ENCODE results near the gene NIPA2.

The NIPA2 gene

DNA sequence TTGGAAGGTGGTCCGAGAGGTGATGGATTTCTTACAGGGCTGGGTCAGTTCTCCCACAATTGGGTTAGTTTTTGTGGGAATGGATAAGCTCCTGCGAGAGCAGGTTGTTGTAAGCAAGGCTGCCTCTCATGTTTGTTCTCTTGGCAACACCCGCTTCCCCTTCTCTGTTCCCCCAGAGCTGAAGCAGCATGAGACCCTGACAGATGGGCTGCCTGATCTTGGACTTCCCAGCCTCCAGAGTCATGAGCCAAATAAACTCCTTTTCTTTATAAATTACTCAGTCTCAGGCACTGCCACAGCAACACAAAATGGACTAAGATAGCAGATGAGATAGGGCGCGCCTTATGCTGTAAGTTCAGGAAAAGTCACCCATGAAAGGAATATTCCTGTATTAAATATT, 38.7 kb downstream of the NIPA2 start:
- TF ChIP-seq, protein P1, sequence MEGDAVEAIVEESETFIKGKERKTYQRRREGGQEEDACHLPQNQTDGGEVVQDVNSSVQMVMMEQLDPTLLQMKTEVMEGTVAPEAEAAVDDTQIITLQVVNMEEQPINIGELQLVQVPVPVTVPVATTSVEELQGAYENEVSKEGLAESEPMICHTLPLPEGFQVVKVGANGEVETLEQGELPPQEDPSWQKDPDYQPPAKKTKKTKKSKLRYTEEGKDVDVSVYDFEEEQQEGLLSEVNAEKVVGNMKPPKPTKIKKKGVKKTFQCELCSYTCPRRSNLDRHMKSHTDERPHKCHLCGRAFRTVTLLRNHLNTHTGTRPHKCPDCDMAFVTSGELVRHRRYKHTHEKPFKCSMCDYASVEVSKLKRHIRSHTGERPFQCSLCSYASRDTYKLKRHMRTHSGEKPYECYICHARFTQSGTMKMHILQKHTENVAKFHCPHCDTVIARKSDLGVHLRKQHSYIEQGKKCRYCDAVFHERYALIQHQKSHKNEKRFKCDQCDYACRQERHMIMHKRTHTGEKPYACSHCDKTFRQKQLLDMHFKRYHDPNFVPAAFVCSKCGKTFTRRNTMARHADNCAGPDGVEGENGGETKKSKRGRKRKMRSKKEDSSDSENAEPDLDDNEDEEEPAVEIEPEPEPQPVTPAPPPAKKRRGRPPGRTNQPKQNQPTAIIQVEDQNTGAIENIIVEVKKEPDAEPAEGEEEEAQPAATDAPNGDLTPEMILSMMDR (IDR thresholded peaks at IDR 0.05; ENCODE audit: low read depth, low read length): no peak
- H3K4me3 ChIP-seq (ENCODE audit: low read depth, low read length): no peak overlapping the region

DNA sequence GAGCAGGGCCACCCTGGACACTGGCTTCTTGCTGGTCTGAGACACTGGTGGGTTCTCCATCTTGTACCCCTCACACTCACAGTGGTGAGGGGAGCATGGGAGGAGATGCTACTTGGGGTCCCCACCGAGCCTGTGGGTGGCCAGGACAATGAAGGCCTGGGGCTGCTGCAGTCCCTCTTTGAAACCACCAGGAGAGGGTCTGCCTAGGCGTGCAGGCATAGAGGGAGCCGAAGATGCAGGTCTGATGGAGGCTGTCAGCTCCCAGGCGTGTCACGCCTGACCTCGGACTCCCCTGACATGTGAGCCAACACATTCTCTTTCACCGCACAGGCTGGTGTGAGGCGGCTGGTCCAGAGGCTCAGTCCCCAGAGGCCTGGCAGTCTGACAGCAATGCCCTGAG, 39.1 kb downstream of the NIPA2 start:
- TF ChIP-seq, protein P1 (IDR thresholded peaks at IDR 0.05; ENCODE audit: low read depth, low read length): no peak

DNA sequence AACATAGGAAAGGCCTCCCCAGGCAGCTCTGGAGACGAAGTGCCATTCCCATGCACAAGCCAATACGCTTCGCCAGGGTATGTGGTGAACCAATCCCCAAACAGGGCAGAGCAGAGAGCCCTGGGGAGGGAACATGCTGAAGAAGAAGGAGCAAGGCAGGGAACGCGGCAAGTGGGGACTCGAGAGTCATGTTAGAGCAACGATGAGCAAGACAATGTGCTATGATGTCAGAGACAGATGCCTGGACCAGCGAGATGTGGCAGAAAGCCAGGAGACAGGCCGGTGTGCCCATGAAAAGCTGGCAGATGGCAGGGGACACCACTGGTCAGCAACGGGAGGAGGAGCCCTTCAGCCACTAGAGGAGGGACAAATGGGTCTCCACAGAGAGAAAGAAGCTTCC, 39.6 kb downstream of the NIPA2 start:
- TF ChIP-seq, protein P1 (IDR thresholded peaks at IDR 0.05; ENCODE audit: low read depth, low read length): no peak
- H3K4me3 ChIP-seq (ENCODE audit: low read depth, low read length): no peak overlapping the region

More for the DNA sequence above, 39.1 kb downstream of the NIPA2 start:
- H3K4me3 ChIP-seq (ENCODE audit: low read depth, low read length): no peak overlapping the region

DNA sequence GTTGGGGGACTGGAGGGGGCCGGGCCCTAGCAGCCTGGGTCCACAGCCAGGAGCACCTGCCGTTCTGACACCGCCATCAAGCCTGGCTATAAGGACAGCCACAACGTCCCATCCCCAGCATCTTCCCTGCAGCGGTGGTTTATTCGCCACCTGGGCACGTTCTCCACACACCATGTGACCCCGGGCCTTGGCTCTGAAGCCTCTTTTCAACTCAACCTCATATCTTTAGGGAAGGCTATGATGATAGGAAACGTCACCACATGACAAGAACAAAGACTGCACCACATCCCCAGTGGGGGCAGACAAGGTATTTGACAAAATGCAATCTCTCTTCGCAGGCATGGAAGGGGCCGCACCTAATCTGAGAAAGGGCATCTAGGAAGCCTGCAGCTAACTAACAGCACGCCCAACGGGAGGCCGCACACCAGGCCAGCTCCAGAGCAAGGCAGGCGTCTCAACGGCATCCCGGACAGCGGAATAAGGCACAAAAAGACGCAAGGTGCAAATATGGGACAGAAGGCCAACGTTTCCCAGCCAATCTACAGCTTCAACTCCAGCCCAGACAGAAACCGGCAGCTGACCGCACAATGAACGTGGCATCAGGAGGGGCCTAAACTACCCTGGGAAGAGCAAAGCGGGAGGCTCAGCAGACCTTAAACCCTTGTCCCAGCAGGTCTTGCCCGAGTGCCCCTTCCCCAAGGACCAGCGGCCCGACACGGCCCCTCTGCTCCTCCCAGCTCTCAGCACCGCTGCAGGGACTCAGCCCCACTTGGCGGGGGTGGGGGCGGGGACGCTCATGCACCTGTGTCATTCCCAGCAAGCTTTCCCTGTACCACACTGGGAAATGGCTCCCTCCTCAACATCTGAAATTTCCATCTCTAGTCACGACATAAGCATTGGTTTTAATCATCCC, 41.9 kb downstream of the NIPA2 start:
- TF ChIP-seq, protein P1 (IDR thresholded peaks at IDR 0.05; ENCODE audit: low read depth, low read length): no peak
- H3K4me3 ChIP-seq (ENCODE audit: low read depth, low read length): no peak overlapping the region

DNA sequence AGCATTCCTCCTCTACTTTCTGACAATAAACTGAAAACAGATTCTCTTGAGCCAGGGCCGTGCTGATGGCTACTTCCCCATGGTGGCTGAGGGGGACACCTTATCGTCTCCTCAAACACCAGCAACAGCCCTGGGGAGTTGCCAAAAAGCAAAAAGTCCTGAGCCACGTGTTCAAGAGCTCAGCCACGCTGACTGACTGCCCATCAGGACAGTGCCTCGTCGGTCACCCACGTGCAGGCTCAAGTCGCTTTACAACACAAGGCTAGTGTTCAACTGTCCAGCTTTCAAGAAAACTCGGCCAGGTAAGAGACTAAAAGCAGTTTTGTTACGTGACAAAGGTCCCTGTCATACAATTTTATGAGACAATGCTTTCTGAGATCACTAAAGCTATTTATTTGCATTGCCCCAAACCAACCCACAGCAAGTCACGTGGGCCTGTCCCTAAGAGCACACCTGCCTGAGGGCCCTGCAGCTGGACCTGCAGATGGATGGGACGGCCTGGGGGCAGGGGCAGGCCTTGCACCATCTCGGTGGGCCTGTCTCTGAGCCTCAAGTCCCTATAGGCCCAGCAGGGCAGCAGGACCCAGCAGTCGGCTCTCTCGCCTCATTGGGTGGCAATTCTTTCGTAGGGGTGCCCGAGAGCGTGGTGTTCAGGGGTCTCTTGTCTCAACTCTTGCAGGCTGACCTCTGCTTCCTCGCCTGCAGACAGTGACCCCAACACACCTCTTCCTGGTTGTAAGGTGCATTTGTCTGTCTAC, 42.7 kb downstream of the NIPA2 start:
- H3K4me3 ChIP-seq (ENCODE audit: low read depth, low read length): no peak overlapping the region
- TF ChIP-seq, protein P1 (IDR thresholded peaks at IDR 0.05; ENCODE audit: low read depth, low read length): no peak

DNA sequence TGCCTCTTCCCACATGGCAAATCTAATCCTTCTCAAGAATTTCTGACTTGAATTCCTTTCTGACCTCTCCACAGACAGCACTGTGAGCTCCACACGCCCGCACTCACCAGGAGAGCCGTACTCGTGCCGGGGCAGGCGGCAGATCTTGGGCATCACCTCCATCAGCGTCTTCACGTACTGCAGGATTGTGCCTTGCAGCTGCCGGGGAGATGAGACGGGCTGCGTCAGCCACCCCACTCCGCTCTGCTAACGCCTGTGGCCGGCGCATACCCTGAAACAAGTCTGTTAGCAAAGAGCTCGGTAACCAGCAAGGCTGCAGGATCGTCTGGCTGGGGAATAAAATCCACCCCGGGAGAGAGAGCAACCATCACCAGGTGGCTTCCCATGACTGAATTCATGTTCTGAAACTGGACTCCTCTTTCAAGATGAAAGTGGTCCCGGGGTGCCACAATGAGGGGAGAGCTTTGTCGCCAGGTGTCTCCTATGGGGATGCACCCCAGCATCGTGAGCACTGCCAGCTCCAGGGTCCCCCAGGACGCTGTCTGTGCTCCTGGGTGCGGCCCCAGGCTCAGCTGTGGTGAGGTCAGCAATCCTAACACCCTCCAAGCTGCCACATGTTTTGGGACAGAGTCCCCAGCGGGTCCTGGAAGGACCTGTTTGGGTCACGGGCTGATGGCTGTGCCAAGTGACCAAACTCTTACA, 43.4 kb downstream of the NIPA2 start:
- no peak overlapping the region for H3K4me3 ChIP-seq (ENCODE audit: low read depth, low read length)
- TF ChIP-seq, protein P1 (IDR thresholded peaks at IDR 0.05; ENCODE audit: low read depth, low read length): no peak
